ENCODE measurements around the gene HPCAL1.
"Not testable (repeated sequence)": the region's sequence is repeated elsewhere in the genome, so short reads cannot be mapped to it uniquely, and the experiment has no call there.

HPCAL1 gene

DNA sequence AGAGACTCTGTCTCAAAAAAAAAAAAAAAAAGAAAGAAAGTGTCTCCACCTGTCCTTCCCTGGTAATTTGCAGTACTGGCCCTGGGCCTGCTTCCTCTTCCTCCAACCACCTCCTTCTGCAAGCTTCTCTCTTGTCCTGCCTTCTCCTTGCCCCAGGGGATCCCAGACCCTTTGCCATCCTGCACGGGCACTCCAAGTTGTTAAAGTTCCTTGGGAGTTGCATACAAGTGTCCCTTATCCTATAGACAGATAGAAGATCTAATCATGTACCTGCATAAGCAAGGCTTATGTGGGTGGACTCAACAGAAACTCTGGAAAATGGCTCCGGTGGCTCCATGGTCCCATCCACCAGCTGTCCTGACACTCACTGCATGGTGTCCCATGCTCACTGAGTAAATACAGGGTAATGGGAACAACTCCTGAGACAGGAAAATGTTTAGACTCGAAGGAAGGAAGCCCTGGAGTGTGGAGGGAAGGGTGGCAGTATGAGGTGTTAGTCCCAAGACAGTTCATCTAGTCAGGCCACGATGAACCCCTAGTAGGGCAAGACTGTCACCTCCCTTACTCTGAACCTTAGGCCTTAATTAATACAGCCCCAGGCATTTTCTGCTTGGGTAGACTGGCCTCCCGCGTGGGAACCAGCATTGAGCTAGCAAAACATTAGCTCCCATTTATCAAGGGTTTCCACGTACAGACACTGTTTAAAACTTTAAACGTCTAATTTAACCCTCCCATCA is 128.3 kb downstream of the HPCAL1 start:
- DNase-seq, result no peak

DNA sequence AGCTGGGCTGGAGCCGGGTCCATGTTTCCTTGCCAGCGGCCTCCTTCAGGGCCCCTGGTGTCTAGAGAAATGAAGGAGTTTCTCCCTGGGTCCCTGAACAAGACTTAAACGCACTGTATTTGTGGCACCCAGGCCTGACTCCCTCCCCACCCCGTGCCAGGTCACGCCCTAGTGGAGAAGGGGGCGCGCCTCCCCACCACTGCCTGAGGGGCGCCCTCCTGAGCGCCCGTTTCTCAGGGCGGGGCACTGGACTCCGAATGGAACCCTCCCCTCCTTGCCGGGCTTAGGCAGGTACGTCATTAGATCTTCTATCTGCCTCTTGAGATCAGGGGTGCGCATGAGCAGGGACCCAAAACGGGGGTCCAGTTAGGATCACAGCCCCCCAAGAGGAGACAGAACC is 129.1 kb downstream of the HPCAL1 start:
- DNase-seq, result peak in 1 of 2 donors; percentile 20

DNA sequence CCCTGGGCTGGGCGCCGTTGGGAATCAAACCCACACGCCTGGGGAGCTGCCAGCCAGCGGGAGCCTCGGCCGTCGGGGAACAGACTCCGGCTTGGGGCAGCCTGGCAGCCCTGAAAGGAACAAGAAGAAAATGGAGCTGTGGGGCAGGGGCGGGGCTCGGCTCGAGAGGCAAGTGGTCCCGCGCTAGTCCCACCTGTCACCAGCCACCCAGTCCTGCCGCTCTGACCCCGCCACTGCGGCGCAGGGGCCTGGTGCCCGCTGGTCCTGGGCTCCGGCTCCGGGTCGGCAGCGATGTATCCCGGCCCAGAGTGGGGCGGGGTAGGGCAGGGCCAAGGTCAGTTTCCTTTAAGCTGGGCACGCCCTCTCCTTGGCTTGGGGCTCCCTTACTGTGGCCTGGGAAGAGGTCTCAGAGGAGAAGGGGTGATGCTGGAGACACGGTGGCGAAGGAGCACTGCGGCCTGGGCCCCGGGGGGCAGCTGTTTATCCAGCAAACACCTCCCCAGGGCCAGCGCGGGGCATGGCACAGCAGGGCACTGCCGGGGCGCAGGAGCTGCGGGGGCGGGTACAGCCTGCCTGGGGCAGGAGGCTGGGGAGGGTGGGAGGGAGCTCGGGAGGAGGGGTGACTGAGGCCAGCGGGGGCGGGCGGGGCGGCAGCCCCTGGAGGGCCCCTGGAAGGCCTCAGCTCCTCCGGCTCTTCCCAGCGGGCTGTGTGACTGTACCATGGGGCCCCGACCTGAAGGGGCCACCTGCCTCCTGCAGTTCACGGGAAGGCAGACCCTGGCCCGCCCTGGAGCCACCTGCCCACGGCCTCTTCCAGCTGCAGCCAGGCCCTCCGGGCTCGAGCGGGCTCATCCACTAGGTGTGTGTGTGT is 129.8 kb downstream of the HPCAL1 start:
- DNase-seq, result peak in 1 of 2 donors; percentile 22

GRCh38 chr2:10433264-10433946 is 130.7 kb downstream of the HPCAL1 start:
- DNase-seq, result no peak

GRCh38 chr2:10433947-10434885 is 131.5 kb downstream of the HPCAL1 start:
- DNase-seq, result no peak

DNA sequence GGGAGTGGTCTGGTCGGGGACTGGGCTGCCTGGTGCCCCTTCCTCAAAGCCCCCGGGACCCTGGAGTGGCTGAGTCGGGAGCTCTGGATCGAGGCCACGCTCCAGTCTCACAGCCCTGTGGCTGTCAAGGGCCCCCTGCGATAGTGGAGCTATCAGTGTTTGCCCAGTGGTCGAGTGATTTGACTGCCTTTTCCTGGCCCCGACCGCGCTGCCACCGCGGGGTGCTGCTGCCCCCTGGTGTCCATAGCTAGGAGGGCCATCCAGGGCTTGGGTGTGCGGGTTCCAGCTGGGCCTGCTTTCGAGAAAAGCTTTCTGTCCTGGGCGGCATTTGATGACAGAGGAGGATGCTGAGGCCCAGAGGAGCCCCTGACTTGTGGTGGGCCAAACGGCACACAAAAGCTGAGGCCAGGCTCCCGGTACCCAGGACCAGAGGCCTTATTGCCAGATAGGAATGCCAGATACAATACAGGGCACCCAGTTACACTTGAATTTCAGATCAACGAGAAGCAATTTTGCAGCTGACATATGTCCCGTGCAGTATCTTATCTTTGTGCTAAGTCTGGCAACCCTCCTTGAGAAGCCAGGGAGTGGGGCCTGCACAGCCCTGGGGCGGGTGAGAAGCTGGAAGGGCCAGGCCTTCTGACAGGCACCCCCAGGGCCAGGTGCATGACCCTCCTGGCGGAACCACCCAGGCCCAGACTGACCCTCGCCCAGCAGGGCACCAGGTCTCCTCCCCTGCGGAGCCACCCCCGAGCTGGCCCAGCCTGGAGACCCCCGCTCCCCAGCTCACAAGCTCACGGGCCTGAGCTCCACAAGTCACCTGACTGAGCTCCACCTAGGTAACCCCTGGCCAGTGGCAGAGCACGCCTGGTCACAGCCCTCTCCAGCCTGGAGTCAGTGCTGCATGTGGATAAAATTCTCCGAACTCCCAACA is 132.4 kb downstream of the HPCAL1 start:
- peak; percentile 73 to 80 for DNase-seq

- no peak for DNase-seq
Measured at GRCh38 chr2:10435820-10436204, 133.1 kb downstream of the HPCAL1 start.

DNA sequence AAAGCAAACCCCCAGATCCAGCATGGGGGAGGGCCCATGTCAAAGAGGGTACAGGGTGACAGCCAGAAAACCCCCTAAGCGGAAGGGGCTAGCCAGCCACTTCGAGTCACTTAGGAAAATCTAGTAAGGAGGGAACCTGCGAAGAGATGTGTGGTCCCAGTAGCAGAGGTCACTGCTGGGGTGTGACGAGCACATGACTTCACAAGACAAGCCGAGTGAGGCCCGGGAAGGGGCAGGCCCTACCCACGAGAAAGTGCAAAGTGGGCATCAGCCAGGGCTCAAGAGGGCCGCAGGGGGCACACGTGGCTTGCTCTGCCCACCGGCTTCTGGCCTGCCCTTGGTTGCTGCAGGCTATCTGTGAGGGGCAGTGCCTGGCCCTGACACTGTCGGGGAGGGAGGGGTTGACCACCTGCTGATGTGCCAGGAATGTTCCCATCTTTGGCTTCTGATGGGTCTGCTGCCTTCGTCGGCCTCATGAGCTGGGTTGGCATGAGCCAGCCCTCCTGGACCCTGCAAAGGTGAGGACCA is 133.9 kb downstream of the HPCAL1 start:
- no peak for DNase-seq

GRCh38 chr2:10437806-10438205 is 135.1 kb downstream of the HPCAL1 start:
- no peak for DNase-seq

DNA sequence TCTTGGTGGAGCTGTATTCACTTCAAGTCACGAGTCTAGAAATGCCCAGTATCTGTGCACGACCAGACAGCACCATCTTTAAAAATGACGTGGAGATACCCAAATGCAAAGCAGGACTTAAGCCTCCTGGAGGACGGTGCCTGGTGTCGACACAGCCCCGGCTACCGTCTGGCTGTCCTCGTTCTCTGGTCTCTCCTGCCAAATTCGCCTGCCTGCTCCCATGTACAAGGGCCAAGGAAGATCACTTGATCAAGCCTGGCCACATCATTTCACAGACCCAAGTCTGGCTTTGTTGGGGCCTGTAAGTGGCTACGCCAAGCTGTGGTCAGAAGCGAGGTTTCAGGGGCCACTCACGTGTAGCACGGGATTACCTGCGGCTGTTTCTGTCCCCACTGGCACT is 136.0 kb downstream of the HPCAL1 start:
- DNase-seq, result no peak

- no peak for DNase-seq
Measured at GRCh38 chr2:10439185-10439879, 136.6 kb downstream of the HPCAL1 start.

- DNase-seq, result no peak
Measured at GRCh38 chr2:10439971-10440370, 137.3 kb downstream of the HPCAL1 start.

- no peak for DNase-seq
Measured at GRCh38 chr2:10440736-10441135, 138.0 kb downstream of the HPCAL1 start.

DNA sequence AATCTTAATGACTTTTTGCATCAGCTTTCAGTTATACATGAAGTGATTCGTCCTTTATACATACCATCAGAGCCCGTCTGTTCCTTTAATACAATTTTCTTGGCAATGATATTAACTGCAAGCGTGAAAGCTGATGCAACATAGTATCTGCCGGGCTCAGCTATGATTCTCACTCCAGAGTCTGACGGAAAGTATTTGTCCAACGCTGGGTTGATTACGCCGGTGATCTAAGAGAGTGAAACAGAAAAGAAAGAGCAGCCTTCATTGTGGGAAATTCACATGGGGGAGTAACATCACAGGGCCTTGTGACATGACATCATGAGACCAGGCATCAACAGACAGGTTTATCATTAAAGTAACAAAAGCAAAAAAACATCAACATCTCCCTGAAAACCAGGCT is 139.2 kb downstream of the HPCAL1 start:
- DNase-seq, result no peak

- not testable (repeated sequence) for DNase-seq
Measured at GRCh38 chr2:10442469-10443126, 139.9 kb downstream of the HPCAL1 start.

DNA sequence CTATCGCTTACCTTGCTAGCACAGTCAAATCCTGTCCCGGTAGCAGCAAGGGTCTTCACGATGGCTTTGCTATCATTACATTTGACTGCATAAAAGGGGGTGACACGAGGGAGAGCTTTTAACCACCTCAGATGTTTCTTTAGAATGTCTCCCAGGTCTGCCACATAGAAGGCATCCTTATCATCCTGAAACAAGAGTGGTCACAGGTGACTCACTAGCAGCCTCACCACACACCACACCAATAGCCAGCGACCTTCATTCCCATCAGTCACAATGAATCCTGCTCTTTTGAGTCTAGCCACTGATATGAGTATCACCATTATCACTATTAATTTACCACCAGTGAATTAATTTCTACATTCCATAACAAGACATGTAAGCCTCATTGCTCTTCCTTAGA is 141.8 kb downstream of the HPCAL1 start:
- no peak for DNase-seq

DNA sequence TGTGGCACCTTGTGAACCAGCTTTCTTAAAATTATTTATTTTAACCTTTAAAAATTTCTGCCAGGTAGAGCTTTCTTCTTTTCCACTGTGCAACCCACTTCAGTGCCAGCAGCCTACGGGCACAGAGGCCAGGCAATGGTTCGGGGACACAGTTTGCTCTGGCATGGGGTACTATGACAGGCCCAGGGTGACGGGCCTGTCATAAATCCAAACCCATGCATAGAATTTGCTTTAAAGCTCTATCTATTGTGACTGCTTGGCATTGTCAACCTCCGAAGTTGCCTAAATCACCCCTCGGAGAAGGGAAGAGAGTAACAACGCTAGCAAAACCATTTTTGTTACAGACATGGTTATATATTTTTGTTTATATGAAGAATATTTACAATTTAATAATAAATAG is 143.9 kb downstream of the HPCAL1 start:
- DNase-seq, result no peak

DNA sequence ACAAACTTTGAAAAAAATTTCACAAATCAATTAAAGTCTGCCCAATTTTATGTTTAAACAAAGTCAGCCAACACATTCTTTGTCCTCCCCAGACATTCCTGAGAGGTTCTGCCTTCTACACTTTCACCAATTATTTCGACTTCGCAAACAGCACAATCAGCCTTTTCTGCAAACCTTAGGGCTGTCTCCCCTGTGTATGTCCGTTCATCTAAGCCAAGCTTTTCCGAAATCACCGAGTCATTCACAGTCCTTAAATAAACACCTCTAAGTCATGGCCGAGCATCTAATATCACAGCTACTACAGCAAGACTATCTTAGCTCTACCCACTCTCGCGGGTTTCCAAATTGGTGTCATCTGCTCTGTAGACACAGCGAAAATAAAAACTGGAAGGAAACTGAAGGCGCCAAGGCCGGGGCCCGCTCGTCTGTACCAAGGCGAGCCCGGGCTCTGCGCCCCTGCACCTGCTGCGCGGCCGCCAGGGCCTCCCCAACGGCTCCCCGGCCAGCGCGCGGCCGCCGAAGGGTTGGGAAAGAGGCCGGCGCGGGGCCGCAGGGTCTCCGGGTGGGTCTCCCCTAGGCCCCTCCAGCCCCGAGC is 144.7 kb downstream of the HPCAL1 start:
- peak in 1 of 2 donors; percentile 55 for DNase-seq

- DNase-seq, result peak; percentile 98 to 99
Measured at GRCh38 chr2:10447895-10448575, 145.3 kb downstream of the HPCAL1 start, which contains the start of gene ODC1. ODC1 (minus strand) TSS chr2:10448327; CDS start chr2:10445032, 3,295 bp downstream.

Measured in CD4-positive, alpha-beta T cell treated with Interleukin-1 beta for 1 hour (primary cell).